Skeletal muscle tissue (tissue), 4 donors: ENCODE measurements around the gene TMEM95. TPM values are rescaled to one million over a fixed set of nuclear protein-coding genes. Genes with fewer than 3 reads are reported as not detected.

Source experiments
- H3K27ac ChIP-seq: one replicate; pipeline ENCODE4 v1.7.0; 2013; ENCODE audit warnings: mild to moderate bottlenecking, low read depth, low read length, inconsistent platforms
- H3K27me3 ChIP-seq, 3 donors: one replicate each; pipeline ENCODE4 v1.7.0; 2013; ENCODE audit warnings: low read length in 3 of 3; ENCODE audit not compliant: control insufficient read depth in 3 of 3, insufficient read depth in 3 of 3
- H3K36me3 ChIP-seq, 3 donors: one replicate each; pipeline ENCODE4 v1.7.0; 2013; ENCODE audit warnings: low read length in 3 of 3; ENCODE audit not compliant: control insufficient read depth in 3 of 3, insufficient read depth in 3 of 3
- H3K4me1 ChIP-seq, 3 donors: one replicate each; pipeline ENCODE4 v1.7.0; 2013; ENCODE audit warnings: low read length in 3 of 3, mild to moderate bottlenecking in 3 of 3; ENCODE audit not compliant: control insufficient read depth in 3 of 3, insufficient read depth in 3 of 3
- H3K4me3 ChIP-seq, 3 donors: one replicate each; pipeline ENCODE4 v1.7.0; 2013; ENCODE audit warnings: low read length in 3 of 3
- H3K9ac ChIP-seq, 3 donors: one replicate each; pipeline ENCODE4 v1.7.0; 2013; ENCODE audit warnings: low read length in 3 of 3, mild to moderate bottlenecking in 3 of 3, moderate library complexity in 2 of 3, low read depth in 1 of 3
- H3K9me3 ChIP-seq, 3 donors: one replicate each; pipeline ENCODE4 v1.7.0; 2013; ENCODE audit warnings: low read length in 3 of 3; ENCODE audit not compliant: control insufficient read depth in 3 of 3
- total RNA-seq: library from RNA; depleted of rRNA; stranded (reverse); fragments of >200 nt; gene quantifications from one replicate; pipeline ENCODE4 v1.2.3, GENCODE V29; 2014
- donor health status: Osteomylitis.

TMEM95 gene
- not detected for total RNA-seq

- Histone ChIP-seq H3K4me3 (peak within 1 kb of the TSS in 1 of 3 donors; percentile 40), H3K27ac (no peak within 1 kb of the TSS), H3K9ac (peak within 1 kb of the TSS in 2 of 3 donors; percentile 14 to 55), H3K4me1 (peaks cover 25 to 61% (median 43%) of the 10 kb centered on the region in 3 donors), H3K36me3 (no peaks in the 10 kb centered on the region), H3K27me3 (no peaks in the 10 kb centered on the region), H3K9me3 (no peaks in the 10 kb centered on the region)
Measured at GRCh38 chr17:7355053-7355452, at the start of gene TMEM95. Gene TMEM95, plus strand, starts transcription at chr17:7355156. Its CDS starts 49 bp downstream, at chr17:7355205.

DNA sequence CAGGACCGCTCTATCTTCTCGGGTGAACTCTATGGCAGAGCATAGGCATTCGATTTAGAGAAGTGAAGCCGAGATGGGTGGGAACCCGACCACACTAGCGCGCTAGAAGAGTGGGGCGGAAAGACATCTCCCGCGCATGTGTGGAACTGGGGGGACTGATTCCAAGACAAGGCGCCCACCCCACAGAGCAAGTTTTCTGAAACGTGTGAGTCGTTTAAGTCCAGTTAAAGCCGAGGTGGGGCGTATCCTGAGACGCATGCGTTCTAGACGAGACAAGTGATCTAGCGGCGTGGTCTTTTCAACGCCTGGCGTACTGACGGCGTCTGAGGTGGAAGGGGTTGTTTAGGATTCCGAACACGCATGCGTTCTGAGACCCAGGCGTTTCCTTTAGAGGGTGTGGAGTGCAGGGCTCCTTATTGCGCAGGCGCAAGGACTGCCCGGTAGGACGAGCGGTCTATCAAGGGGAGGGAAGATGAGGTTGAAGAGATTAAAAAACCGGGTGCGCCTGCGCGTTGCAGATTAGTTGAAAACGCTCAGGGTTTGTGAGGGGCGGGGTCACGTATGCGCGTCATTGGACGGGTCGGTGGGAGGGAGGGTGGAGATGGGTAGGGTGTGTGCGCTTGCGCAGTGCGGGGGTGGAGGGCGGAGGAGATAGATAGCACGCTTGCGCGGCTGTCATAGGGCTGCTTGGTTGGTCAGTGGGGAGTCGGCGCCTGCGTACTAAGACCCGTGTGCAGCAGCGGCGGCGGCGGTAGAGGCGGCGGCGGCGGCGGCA, 47.9 kb upstream of the TMEM95 start, which contains the start of gene EIF5A:
EIF5A (plus strand) TSS at position 718 of the 775 bp plus-strand sequence. CDS start 2,008 bp downstream, outside the sequence.
- H3K4me1 ChIP-seq, result peaks cover 27 to 36% (median 34%) of the 10 kb centered on the region in 3 donors
- H3K4me3 ChIP-seq, result peak within 1 kb of the TSS; percentile 76 to 93 (median 88)
- H3K27me3 ChIP-seq, result no peaks in the 10 kb centered on the region
- peak within 1 kb of the TSS; percentile 98 for H3K27ac ChIP-seq
- peaks cover 23 to 25% (median 23%) of the 10 kb centered on the region in 3 donors for H3K36me3 ChIP-seq
- H3K9ac ChIP-seq, result peak within 1 kb of the TSS; percentile 87 to 97 (median 93)
- no peaks in the 10 kb centered on the region for H3K9me3 ChIP-seq

DNA sequence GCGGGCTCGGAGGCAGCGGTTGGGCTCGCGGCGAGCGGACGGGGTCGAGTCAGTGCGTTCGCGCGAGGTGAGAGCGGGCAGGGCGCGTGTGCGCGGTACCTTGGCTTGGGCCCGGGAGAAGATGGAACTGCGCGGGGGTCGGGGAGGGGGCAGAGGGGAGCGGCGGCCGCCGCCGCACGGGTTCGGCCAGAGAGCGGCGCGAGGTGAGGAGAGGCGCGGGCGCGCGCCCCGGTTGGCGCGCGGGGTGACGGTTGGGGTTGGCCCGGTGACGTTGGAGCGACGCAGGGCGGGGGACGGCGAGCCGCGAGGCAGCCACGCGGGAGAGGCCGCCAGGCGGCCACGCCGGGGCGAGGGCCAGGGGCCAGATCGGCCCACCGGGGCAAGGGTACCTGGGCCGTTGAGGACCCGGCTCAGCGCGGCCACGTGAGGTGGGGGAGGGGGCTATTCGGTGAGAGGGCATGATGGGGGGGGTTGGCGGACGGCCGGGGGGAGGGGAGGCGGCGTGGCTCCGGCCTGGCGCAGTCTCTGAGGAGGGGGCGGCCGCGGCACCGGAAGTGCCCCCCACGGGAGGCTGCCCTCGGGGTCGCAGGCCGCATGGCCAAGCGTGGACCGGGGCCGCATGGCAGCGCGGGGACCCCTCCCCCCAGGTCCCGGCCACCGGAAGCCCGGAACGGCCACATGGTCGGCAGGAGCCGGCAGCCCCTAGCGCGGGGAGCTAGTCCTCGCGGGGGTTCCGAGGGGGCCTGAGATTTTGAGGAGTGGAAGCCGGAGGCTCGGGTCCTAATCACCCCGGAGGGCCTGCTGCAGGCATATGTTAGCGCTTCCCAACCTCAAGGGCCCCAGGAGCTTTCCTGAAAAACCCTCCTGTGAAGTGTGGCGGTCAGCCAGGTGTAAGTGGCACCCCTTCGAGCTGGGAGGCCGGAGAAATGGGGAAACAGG, 47.0 kb upstream of the TMEM95 start:
- Histone ChIP-seq H3K4me3 (peak overlapping the region; percentile 76 to 93 (median 88)), H3K9me3 (no peaks in the 10 kb centered on the region), H3K27me3 (no peaks in the 10 kb centered on the region), H3K4me1 (peaks cover 33 to 43% (median 42%) of the 10 kb centered on the region in 3 donors), H3K36me3 (peaks cover 30 to 33% (median 30%) of the 10 kb centered on the region in 3 donors), H3K27ac (peak overlapping the region; percentile 98), H3K9ac (peak overlapping the region; percentile 87 to 97 (median 90))

- H3K27ac ChIP-seq, result peak overlapping the region; percentile 98
- peaks cover 42 to 52% (median 50%) of the 10 kb centered on the region in 3 donors for H3K4me1 ChIP-seq
- H3K9me3 ChIP-seq, result no peaks in the 10 kb centered on the region
Measured at GRCh38 chr17:7308625-7309433, 46.1 kb upstream of the TMEM95 start.

GRCh38 chr17:7309628-7310027, 45.3 kb upstream of the TMEM95 start:
- Histone ChIP-seq H3K36me3 (peaks cover 43 to 47% (median 44%) of the 10 kb centered on the region in 3 donors), H3K9ac (peak overlapping the region in 2 of 3 donors; percentile 90 to 97), H3K27me3 (no peaks in the 10 kb centered on the region), H3K4me1 (peaks cover 50 to 60% (median 58%) of the 10 kb centered on the region in 3 donors), H3K27ac (peak overlapping the region; percentile 98), H3K9me3 (no peaks in the 10 kb centered on the region), H3K4me3 (peak overlapping the region; percentile 76 to 93 (median 88))

More at GRCh38 chr17:7308625-7309433, 46.1 kb upstream of the TMEM95 start:
- peak overlapping the region; percentile 76 to 93 (median 88) for H3K4me3 ChIP-seq
- H3K36me3 ChIP-seq, result peaks cover 39 to 42% (median 39%) of the 10 kb centered on the region in 3 donors
- H3K27me3 ChIP-seq, result no peaks in the 10 kb centered on the region
- H3K9ac ChIP-seq, result peak overlapping the region; percentile 87 to 97 (median 90)

- H3K27ac ChIP-seq, result peak overlapping the region; percentile 32
- H3K36me3 ChIP-seq, result peaks cover 46 to 53% (median 49%) of the 10 kb centered on the region in 3 donors
- no peaks in the 10 kb centered on the region for H3K27me3 ChIP-seq
- H3K9ac ChIP-seq, result peak overlapping the region in 2 of 3 donors; percentile 24 to 26
- peaks cover 57 to 69% (median 67%) of the 10 kb centered on the region in 3 donors for H3K4me1 ChIP-seq
- H3K9me3 ChIP-seq, result no peaks in the 10 kb centered on the region
- no peak overlapping the region for H3K4me3 ChIP-seq
Measured at GRCh38 chr17:7311110-7311705, 43.7 kb upstream of the TMEM95 start.

GRCh38 chr17:7312432-7313087, 42.4 kb upstream of the TMEM95 start:
- H3K4me1 ChIP-seq, result peaks cover 57 to 69% (median 67%) of the 10 kb centered on the region in 3 donors
- no peaks in the 10 kb centered on the region for H3K9me3 ChIP-seq
- peaks cover 53 to 62% (median 59%) of the 10 kb centered on the region in 3 donors for H3K36me3 ChIP-seq
- H3K27ac ChIP-seq, result no peak overlapping the region
- no peak overlapping the region for H3K4me3 ChIP-seq
- no peaks in the 10 kb centered on the region for H3K27me3 ChIP-seq
- H3K9ac ChIP-seq, result peak overlapping the region in 1 of 3 donors; percentile 93

GRCh38 chr17:7313088-7313889, 41.7 kb upstream of the TMEM95 start:
- Histone ChIP-seq H3K27ac (no peak overlapping the region), H3K9me3 (no peaks in the 10 kb centered on the region), H3K36me3 (peaks cover 60 to 70% (median 66%) of the 10 kb centered on the region in 3 donors), H3K9ac (peak overlapping the region in 1 of 3 donors; percentile 93), H3K27me3 (no peaks in the 10 kb centered on the region), H3K4me3 (no peak overlapping the region), H3K4me1 (peaks cover 57 to 69% (median 66%) of the 10 kb centered on the region in 3 donors)
